HEK293 (cell line): ENCODE measurements around the gene LRCH1.

Experiments
- OVOL3 ChIP-seq: fragments of 450-650 bp; formaldehyde crosslinking; IDR thresholded peaks from 2 replicates; pipeline ENCODE4 v1.5.1; 2016; ENCODE audit warnings: missing biosample characterization, missing genetic modification characterization
- ZBTB6 ChIP-seq: fragments of 450-650 bp; formaldehyde crosslinking; IDR thresholded peaks from 2 replicates; pipeline ENCODE4 v1.5.1; 2017; ENCODE audit warnings: missing biosample characterization, missing genetic modification characterization
- ZNF274 ChIP-seq, 2 experiments: fragments of 200-500 bp in 1 of 2; fragments of 450-650 bp in 1 of 2; sonication (Bioruptor generic) in 1 of 2; formaldehyde crosslinking in 1 of 2; IDR thresholded peaks; 2 replicates each; pipeline versions ENCODE4 v1.5.1 to v1.6.1; 2014 to 2016; ENCODE audit warnings: borderline replicate concordance in 1 of 2, inconsistent platforms in 1 of 2, low read length in 1 of 2, missing biosample characterization in 1 of 2, missing genetic modification characterization in 1 of 2
- ZNF324 ChIP-seq: fragments of 450-650 bp; formaldehyde crosslinking; IDR thresholded peaks from 2 replicates; pipeline ENCODE4 v1.5.1; 2016; ENCODE audit warnings: missing biosample characterization, missing genetic modification characterization
- ZNF510 ChIP-seq: fragments of 450-650 bp; formaldehyde crosslinking; IDR thresholded peaks from 2 replicates; pipeline ENCODE4 v1.5.1; 2018; ENCODE audit warnings: mild to moderate bottlenecking, missing genetic modification characterization, missing biosample characterization; ENCODE audit not compliant: insufficient replicate concordance
- TF ChIP-seq, protein P1 (sequence below): fragments of 450-650 bp; formaldehyde crosslinking; IDR thresholded peaks from 2 replicates; pipeline ENCODE4 v1.5.1; 2016; ENCODE audit warnings: missing biosample characterization, missing genetic modification characterization

DNA sequence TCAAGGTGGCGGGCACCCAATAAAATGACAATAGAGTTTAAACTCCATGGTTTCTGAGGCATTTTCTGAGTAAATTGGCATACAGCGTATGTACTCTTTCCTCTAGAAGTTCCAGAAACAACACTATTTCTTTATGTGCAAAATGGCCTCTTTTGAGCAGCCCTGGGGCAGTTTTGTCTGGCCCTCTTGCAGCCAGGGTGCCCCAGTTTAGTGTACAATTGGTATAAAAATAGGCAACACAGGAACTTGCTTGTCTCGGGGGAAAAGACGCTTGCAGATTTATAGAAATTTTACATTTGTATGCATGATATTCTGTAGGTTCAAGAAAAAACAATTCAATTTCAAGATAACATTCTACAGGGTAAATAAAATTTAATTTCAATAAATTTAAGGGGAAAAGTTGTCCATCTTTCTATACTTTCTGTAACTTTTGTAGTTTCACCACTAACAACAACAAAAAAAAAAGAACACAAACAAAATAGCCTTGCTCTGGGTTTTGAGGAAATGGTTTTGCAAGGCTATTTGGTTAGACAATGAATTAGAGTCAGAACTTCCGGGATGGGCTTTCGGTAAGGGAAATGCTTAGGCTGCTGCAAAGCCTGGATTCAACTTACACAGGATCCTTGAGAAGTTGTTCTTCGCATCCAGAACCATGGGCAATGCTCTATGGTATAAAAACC lies 45.3 kb downstream of the LRCH1 start:
- TF ChIP-seq OVOL3, result no peak
- TF ChIP-seq ZNF324 (tag by site-specific recombination), result no peak
- TF ChIP-seq ZNF274 (IDR thresholded peaks at IDR 0.05; ENCODE audit: low read length), result no peak
- no peak for TF ChIP-seq ZNF274 (tag by site-specific recombination; IDR thresholded peaks at IDR 0.05; ENCODE audit: borderline replicate concordance)
- TF ChIP-seq ZBTB6 (tag by site-specific recombination), result no peak
- TF ChIP-seq, protein P1, sequence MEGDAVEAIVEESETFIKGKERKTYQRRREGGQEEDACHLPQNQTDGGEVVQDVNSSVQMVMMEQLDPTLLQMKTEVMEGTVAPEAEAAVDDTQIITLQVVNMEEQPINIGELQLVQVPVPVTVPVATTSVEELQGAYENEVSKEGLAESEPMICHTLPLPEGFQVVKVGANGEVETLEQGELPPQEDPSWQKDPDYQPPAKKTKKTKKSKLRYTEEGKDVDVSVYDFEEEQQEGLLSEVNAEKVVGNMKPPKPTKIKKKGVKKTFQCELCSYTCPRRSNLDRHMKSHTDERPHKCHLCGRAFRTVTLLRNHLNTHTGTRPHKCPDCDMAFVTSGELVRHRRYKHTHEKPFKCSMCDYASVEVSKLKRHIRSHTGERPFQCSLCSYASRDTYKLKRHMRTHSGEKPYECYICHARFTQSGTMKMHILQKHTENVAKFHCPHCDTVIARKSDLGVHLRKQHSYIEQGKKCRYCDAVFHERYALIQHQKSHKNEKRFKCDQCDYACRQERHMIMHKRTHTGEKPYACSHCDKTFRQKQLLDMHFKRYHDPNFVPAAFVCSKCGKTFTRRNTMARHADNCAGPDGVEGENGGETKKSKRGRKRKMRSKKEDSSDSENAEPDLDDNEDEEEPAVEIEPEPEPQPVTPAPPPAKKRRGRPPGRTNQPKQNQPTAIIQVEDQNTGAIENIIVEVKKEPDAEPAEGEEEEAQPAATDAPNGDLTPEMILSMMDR, result no peak
- no peak for TF ChIP-seq ZNF510 (tag by site-specific recombination)
